Central memory CD8-positive, alpha-beta T cell (primary cell): Measurements from ENCODE around the gene ARHGEF17.

Source experiments
- ATAC-seq: fragments of 150-1000 bp; cut with Tn5 transposase; replicated peaks from 2 replicates; pipeline ENCODE4 v1.10.0; 2022; ENCODE audit warnings: mild to moderate bottlenecking, moderate FRiP score, moderate number of reproducible peaks; ENCODE audit not compliant: poor library complexity, severe bottlenecking; ENCODE audit errors: extremely low read depth
- DNase-seq, 2 donors: peaks; one replicate each; pipeline ENCODE4 v3.0.0; 2021; ENCODE audit warnings: low spot score in 2 of 2
- H3K27ac Mint-ChIP-seq: one replicate; pipeline ENCODE4 v1.8.0; 2022; ENCODE audit warnings: low read depth, mild to moderate bottlenecking, moderate library complexity, mixed read lengths
- H3K27me3 Mint-ChIP-seq: one replicate; pipeline ENCODE4 v1.8.0; 2022; ENCODE audit warnings: mixed read lengths
- H3K36me3 Mint-ChIP-seq: one replicate; pipeline ENCODE4 v1.8.0; 2022; ENCODE audit warnings: mild to moderate bottlenecking, moderate library complexity, mixed read lengths; ENCODE audit not compliant: insufficient read depth
- H3K4me1 Mint-ChIP-seq: one replicate; pipeline ENCODE4 v1.8.0; 2022; ENCODE audit warnings: mixed read lengths
- H3K4me3 Mint-ChIP-seq: one replicate; pipeline ENCODE4 v1.8.0; 2022; ENCODE audit warnings: mild to moderate bottlenecking, moderate library complexity, mixed read lengths
- H3K9me3 Mint-ChIP-seq: one replicate; pipeline ENCODE4 v1.8.0; 2022; ENCODE audit warnings: mixed read lengths

Gene ARHGEF17

DNA sequence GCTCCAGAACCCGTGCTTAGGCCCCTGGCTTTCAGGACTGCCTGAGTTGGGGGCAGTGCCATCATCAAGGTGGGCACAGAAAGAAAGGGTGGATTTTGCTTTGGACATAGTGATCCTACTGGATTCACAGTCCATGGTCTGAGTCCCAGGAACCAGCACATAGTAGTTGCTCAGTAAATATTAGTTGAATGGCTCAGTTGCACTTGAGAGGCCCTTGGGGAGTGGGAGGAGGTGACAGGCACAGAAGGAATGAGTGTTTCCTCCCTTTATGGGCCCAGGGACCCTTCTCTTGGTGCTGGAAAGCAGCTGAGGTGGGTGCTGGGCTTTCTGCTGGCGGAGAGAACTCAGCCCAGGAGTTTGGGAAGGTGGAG lies 16.6 kb downstream of the ARHGEF17 start:
- Mint-ChIP-seq H3K36me3 (no peaks in the 10 kb centered on the region), H3K4me3 (no peak overlapping the region), H3K27ac (peak overlapping the region; percentile 69), H3K9me3 (no peaks in the 10 kb centered on the region), H3K4me1 (peaks cover 5% of the 10 kb centered on the region), H3K27me3 (peaks cover 1% of the 10 kb centered on the region)
- DNase-seq (no peak), ATAC-seq (no peak)

GRCh38 chr11:73325036-73325981 lies 17.2 kb downstream of the ARHGEF17 start:
- Mint-ChIP-seq H3K36me3 (no peaks in the 10 kb centered on the region), H3K27ac (no peak overlapping the region), H3K4me3 (no peak overlapping the region), H3K27me3 (no peaks in the 10 kb centered on the region), H3K4me1 (peaks cover 5% of the 10 kb centered on the region), H3K9me3 (no peaks in the 10 kb centered on the region)
- DNase-seq = no peak
- no peak for ATAC-seq

DNA sequence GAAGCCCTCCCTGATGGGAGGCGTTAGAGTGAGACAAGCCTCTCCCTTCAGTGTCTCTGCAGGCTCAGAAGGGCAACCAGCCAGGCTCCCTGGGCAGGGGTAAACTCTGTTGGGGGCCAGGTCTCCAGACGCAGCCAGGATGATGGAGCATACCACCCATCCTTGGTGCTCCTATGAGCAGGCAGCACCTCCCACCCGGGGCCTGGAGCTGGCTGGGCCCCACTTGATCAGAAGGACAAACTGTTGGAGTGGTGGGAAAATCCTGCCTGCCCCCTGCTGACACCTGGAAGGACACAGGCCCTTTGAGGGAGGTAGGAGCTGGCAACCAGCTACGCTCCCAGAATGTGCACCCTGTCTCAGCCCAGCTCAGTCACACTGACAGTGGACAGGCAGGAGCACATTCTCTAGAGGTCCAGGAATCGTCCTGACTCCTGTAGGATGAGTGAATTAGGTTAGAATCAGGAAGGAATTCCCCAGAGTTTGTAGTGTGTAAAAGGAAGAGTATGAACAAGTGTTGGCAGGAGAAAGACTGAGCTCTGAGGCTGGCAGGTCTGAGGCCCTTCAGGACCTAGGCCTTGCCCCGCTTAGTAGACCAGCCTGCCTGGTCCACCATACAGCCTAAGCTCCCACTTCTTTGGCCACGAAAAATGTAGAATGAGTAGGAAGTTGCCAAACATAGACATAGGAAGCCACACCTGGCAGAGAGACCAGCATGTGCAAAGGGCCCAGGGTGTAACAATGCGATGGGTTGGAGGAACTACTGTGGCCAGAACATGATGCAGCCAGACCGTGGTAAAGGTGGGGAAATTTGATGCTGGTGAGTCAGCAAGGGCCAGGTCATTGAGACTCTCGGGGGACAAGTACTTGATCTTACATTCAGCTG lies 19.1 kb downstream of the ARHGEF17 start:
- DNase-seq (no peak), ATAC-seq (no peak)
- Mint-ChIP-seq H3K27ac (no peak overlapping the region), H3K36me3 (no peaks in the 10 kb centered on the region), H3K4me1 (no peaks in the 10 kb centered on the region), H3K4me3 (no peak overlapping the region), H3K27me3 (no peaks in the 10 kb centered on the region), H3K9me3 (no peaks in the 10 kb centered on the region)

DNA sequence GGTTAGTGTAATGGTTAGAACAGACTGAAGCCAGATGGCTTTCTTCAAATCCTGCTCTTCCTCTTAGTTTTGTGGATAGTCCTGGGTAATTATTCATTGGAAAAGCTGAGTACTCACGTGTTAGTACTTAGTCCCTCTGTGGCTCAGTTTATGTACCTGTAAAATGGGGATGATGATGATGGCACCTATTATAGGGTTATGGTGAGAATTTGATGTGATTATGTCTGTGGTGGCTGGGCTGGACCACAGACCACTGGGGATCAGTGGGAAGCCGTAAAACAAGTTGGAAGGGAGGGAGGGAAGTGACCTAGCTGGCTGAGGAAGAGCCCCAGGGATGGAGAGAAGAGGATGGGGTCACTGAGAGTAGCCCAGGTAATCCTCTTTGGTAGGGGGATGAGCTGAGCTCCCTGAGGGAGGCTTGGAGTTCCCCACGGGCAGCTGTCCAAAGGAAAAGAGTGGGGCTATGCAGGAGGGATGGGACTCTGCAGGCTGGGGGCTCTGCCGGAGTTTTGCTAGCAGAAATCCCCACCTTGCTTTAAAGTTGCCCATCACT lies 19.8 kb downstream of the ARHGEF17 start:
- no peak overlapping the region for H3K27ac Mint-ChIP-seq
- no peaks in the 10 kb centered on the region for H3K4me1 Mint-ChIP-seq
- H3K27me3 Mint-ChIP-seq = no peaks in the 10 kb centered on the region
- DNase-seq = no peak
- H3K4me3 Mint-ChIP-seq = no peak overlapping the region
- H3K9me3 Mint-ChIP-seq = no peaks in the 10 kb centered on the region
- H3K36me3 Mint-ChIP-seq = no peaks in the 10 kb centered on the region
- ATAC-seq = no peak

GRCh38 chr11:73330569-73331093 lies 22.6 kb downstream of the ARHGEF17 start:
- H3K4me3 Mint-ChIP-seq = no peak overlapping the region
- no peaks in the 10 kb centered on the region for H3K4me1 Mint-ChIP-seq
- H3K27me3 Mint-ChIP-seq = no peaks in the 10 kb centered on the region
- H3K9me3 Mint-ChIP-seq = no peaks in the 10 kb centered on the region
- H3K36me3 Mint-ChIP-seq = peaks cover 2% of the 10 kb centered on the region
- H3K27ac Mint-ChIP-seq = no peak overlapping the region
- ATAC-seq (no peak), DNase-seq (no peak)

DNA sequence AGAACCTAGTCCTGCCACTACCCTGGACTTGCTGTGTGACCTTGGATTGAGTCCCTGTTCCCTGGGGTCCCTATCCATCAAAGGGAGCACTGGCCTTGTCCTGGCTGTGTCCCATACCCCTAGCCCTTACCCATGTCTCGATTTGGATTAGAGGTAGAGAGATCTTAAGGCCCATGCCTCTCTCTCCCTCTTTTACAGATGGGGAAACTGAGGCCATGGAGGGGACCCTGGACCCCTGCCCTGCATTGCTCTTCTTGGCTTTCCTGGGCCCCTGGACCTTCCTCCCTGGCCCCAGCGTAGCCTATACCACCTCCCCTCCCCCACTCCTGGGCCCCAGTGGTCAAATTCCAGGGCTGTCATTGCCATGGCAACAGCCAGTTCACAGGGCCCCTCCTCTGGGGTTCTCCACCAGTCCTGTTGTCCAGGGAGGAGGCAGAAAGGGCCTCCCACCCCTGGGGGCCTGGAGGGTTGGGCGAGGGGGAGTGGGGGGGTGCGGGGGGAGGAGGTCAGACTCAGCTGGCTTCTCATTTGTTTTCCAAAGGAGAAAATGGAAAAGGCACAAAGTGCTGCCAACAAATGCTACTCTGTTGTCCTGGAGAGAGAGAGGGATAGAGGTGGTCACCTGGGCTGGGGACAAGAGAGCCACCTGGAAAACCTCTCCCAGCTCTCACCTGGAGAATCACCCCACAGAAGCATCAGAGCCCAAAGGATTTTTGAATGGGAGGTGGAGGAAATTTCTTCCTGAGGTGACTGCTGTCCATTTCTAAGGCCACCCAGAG lies 23.3 kb downstream of the ARHGEF17 start:
- Mint-ChIP-seq H3K27me3 (no peaks in the 10 kb centered on the region), H3K36me3 (peaks cover 5% of the 10 kb centered on the region), H3K4me3 (no peak overlapping the region), H3K27ac (no peak overlapping the region), H3K9me3 (no peaks in the 10 kb centered on the region), H3K4me1 (no peaks in the 10 kb centered on the region)
- no peak for DNase-seq
- no peak for ATAC-seq

DNA sequence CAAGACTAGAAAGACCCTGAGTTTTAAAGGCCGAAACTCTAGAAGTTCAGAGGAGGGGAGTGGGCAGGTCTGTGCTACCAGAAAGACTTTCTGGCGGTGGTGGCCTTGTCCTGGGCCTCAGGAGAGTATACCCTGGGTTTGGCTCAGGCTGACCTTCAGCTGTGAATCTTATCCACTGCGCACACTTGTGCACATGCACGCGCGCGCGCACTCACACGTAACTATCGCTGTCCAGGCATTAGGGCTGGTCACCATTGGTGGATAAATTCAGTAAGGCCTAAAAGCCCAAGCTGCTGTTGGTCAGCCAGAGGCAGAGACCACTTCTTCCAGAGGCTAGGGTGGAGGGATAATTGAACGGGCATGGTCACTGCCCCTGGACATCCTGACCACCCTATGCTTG lies 25.1 kb downstream of the ARHGEF17 start:
- ATAC-seq (no peak), DNase-seq (no peak)
- H3K27me3 Mint-ChIP-seq = no peaks in the 10 kb centered on the region
- no peaks in the 10 kb centered on the region for H3K4me1 Mint-ChIP-seq
- peaks cover 5% of the 10 kb centered on the region for H3K36me3 Mint-ChIP-seq
- H3K4me3 Mint-ChIP-seq = no peak overlapping the region
- no peak overlapping the region for H3K27ac Mint-ChIP-seq
- H3K9me3 Mint-ChIP-seq = no peaks in the 10 kb centered on the region

GRCh38 chr11:73333640-73334383 lies 25.7 kb downstream of the ARHGEF17 start:
- ATAC-seq (no peak), DNase-seq (no peak)
- Mint-ChIP-seq H3K4me1 (no peaks in the 10 kb centered on the region), H3K4me3 (no peak overlapping the region), H3K36me3 (peaks cover 5% of the 10 kb centered on the region), H3K9me3 (no peaks in the 10 kb centered on the region), H3K27me3 (no peaks in the 10 kb centered on the region), H3K27ac (no peak overlapping the region)

- DNase-seq (no peak), ATAC-seq (no peak)
- Mint-ChIP-seq H3K36me3 (peaks cover 5% of the 10 kb centered on the region), H3K27ac (no peak overlapping the region), H3K9me3 (no peaks in the 10 kb centered on the region), H3K27me3 (no peaks in the 10 kb centered on the region), H3K4me1 (no peaks in the 10 kb centered on the region), H3K4me3 (no peak overlapping the region)
Measured at GRCh38 chr11:73334384-73335203, 26.5 kb downstream of the ARHGEF17 start.

GRCh38 chr11:73335204-73335923 lies 27.3 kb downstream of the ARHGEF17 start:
- peak; percentile 57 to 77 for DNase-seq
- H3K4me1 Mint-ChIP-seq = no peaks in the 10 kb centered on the region
- H3K36me3 Mint-ChIP-seq = peaks cover 5% of the 10 kb centered on the region
- ATAC-seq = no peak
- H3K27ac Mint-ChIP-seq = no peak overlapping the region
- H3K27me3 Mint-ChIP-seq = no peaks in the 10 kb centered on the region
- no peak overlapping the region for H3K4me3 Mint-ChIP-seq
- H3K9me3 Mint-ChIP-seq = no peaks in the 10 kb centered on the region
